OCI-LY1 (cell line): ENCODE results near the gene TAGLN.

Experiments
- H2AFZ ChIP-seq: fragments of 200-600 bp; sonication (generic), shearing (Covaris generic); 2 replicates; pipeline ENCODE4 v1.6.0; 2014; ENCODE audit warnings: antibody characterized with exemption, mild to moderate bottlenecking, low read length
- H3F3A ChIP-seq: fragments of 200-600 bp; sonication (generic), shearing (Covaris generic); 2 replicates; pipeline ENCODE4 v1.6.0; 2014; ENCODE audit warnings: mild to moderate bottlenecking, antibody characterized with exemption, low read length, moderate library complexity; ENCODE audit not compliant: insufficient read depth
- H3K27ac ChIP-seq: fragments of 200-600 bp; sonication (generic); 2 replicates; pipeline ENCODE4 v1.5.1; 2014; ENCODE audit warnings: low read length, mixed run types, mild to moderate bottlenecking, low read depth; ENCODE audit not compliant: poor library complexity, severe bottlenecking
- H3K27me3 ChIP-seq: fragments of 200-600 bp; sonication (generic); 2 replicates; pipeline ENCODE4 v1.6.0; 2014; ENCODE audit warnings: antibody characterized with exemption, mild to moderate bottlenecking, low read length, moderate library complexity; ENCODE audit not compliant: insufficient read depth
- H3K36me3 ChIP-seq: fragments of 200-600 bp; sonication (generic); 2 replicates; pipeline ENCODE4 v1.6.1; 2014; ENCODE audit warnings: mild to moderate bottlenecking, antibody characterized with exemption, low read length, moderate library complexity, mixed read lengths; ENCODE audit not compliant: insufficient read depth
- H3K4me1 ChIP-seq: fragments of 200-600 bp; sonication (generic); 2 replicates; pipeline ENCODE4 v1.5.1; 2014; ENCODE audit warnings: mild to moderate bottlenecking, low read length, moderate library complexity; ENCODE audit not compliant: insufficient read depth, severe bottlenecking
- H3K4me2 ChIP-seq: fragments of 200-600 bp; sonication (generic), shearing (Covaris generic); 2 replicates; pipeline ENCODE4 v1.6.1; 2014; ENCODE audit warnings: low read length
- H3K4me3 ChIP-seq: fragments of 200-600 bp; sonication (generic); 2 replicates; pipeline ENCODE4 v1.5.1; 2014; ENCODE audit warnings: low read length, low read depth, mild to moderate bottlenecking, mixed read lengths; ENCODE audit not compliant: poor library complexity, severe bottlenecking
- H3K79me2 ChIP-seq: fragments of 200-600 bp; shearing (Covaris generic); 2 replicates; pipeline ENCODE4 v1.6.1; 2016; ENCODE audit warnings: mixed run types, low read length, mixed read lengths; ENCODE audit not compliant: insufficient read depth
- H3K9ac ChIP-seq: fragments of 200-600 bp; sonication (generic), shearing (Covaris generic); 2 replicates; pipeline ENCODE4 v1.6.1; 2014; ENCODE audit warnings: mild to moderate bottlenecking, low read length, mixed read lengths
- H3K9me2 ChIP-seq: fragments of 200-600 bp; sonication (generic), shearing (Covaris generic); 2 replicates; pipeline ENCODE4 v1.6.1; 2014; ENCODE audit warnings: low read depth, mild to moderate bottlenecking, low read length, mixed read lengths
- H3K9me3 ChIP-seq: fragments of 200-600 bp; shearing (Covaris generic); 2 replicates; pipeline ENCODE4 v1.6.1; 2014; ENCODE audit warnings: low read length, mixed read lengths
- H4K20me1 ChIP-seq: fragments of 200-600 bp; sonication (generic), shearing (Covaris generic); 2 replicates; pipeline ENCODE4 v1.6.0; 2016; ENCODE audit warnings: mild to moderate bottlenecking, low read length; ENCODE audit not compliant: insufficient read depth
- EZH2 ChIP-seq: fragments of 200-600 bp; sonication (generic), shearing (Covaris generic); IDR thresholded peaks from 2 replicates; pipeline ENCODE4 v1.8.0; 2017; ENCODE audit warnings: borderline replicate concordance, mixed run types, mild to moderate bottlenecking, antibody characterized with exemption, low read length, moderate library complexity, mixed read lengths
- TF ChIP-seq, protein P1 (sequence below): fragments of 200-600 bp; sonication (generic), shearing (Covaris generic); IDR thresholded peaks from 2 replicates; pipeline ENCODE4 v1.5.1; 2017; ENCODE audit warnings: mild to moderate bottlenecking, antibody characterized with exemption, low read length, moderate library complexity, mixed read lengths

Gene TAGLN

DNA sequence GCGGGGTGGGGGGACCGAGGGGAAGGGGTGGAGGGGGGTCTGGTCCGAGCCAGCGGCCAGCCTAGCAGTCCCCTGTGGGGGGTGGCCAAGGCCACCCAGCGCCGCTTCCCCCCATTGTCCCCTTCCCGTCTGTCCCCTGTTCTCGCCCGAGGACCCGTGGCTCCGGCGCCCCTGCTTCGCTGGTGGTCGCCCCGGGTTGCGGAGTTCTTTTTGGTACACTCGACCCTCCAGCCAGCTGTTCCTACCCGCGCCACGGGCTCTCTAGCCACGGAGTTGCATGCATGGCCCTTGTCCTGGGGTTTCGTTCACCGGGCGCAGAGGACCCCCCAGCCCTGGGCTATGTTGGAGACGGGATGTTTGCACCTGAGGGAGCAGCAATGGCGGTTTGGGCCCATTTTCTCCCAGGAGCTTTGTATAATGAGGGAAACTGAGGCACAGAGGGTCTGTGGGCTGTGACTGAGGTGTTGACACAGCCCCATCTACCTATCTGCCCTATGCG, 33.8 kb downstream of the TAGLN start:
- H3K36me3 ChIP-seq: peaks cover 16% of the 10 kb centered on the region
- H3K27me3 ChIP-seq: no peaks in the 10 kb centered on the region
- H3K79me2 ChIP-seq: peaks cover 7% of the 10 kb centered on the region; the same call in 1 of the 2 replicates
- peak overlapping the region; percentile 94 for H3K9ac ChIP-seq
- no peaks in the 10 kb centered on the region for H3F3A ChIP-seq
- peak overlapping the region; percentile 98 for H3K4me2 ChIP-seq
- H4K20me1 ChIP-seq: no peaks in the 10 kb centered on the region
- H3K9me2 ChIP-seq: no peaks in the 10 kb centered on the region
- TF ChIP-seq, protein P1, sequence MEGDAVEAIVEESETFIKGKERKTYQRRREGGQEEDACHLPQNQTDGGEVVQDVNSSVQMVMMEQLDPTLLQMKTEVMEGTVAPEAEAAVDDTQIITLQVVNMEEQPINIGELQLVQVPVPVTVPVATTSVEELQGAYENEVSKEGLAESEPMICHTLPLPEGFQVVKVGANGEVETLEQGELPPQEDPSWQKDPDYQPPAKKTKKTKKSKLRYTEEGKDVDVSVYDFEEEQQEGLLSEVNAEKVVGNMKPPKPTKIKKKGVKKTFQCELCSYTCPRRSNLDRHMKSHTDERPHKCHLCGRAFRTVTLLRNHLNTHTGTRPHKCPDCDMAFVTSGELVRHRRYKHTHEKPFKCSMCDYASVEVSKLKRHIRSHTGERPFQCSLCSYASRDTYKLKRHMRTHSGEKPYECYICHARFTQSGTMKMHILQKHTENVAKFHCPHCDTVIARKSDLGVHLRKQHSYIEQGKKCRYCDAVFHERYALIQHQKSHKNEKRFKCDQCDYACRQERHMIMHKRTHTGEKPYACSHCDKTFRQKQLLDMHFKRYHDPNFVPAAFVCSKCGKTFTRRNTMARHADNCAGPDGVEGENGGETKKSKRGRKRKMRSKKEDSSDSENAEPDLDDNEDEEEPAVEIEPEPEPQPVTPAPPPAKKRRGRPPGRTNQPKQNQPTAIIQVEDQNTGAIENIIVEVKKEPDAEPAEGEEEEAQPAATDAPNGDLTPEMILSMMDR: no peak
- no peak for TF ChIP-seq EZH2
- H3K4me3 ChIP-seq: peak overlapping the region; percentile 94
- H3K27ac ChIP-seq: peak overlapping the region; percentile 72
- H2AFZ ChIP-seq: no peak overlapping the region
- H3K4me1 ChIP-seq: peaks cover 31% of the 10 kb centered on the region
- H3K9me3 ChIP-seq: no peaks in the 10 kb centered on the region

DNA sequence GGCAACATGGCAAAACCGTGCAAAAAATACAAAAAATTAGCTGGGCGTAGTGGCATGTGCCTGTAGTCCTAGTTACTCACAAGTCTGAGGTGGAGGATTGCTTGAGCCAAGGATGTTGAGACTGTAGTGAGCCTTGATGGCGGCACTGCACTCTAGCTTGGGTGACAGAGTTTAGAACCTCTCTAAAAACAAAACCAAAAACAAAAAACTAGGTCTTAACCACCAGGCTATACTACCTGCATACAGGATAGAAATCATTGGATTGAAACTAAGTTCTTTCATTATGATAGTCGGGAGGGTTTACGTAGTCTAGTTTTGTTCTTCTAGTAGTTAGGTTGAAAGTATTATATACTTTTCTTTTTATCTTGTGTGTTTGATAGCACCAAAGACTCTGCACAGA, 39.1 kb downstream of the TAGLN start:
- Histone ChIP-seq H3K4me1 (peaks cover 11% of the 10 kb centered on the region), H3K9me2 (no peaks in the 10 kb centered on the region), H3K27ac (no peak overlapping the region), H3K36me3 (peaks cover 4% of the 10 kb centered on the region; the same call in 1 of the 2 replicates), H4K20me1 (no peaks in the 10 kb centered on the region), H2AFZ (no peak overlapping the region), H3K27me3 (no peaks in the 10 kb centered on the region), H3K9ac (no peak overlapping the region), H3K9me3 (no peaks in the 10 kb centered on the region), H3F3A (no peaks in the 10 kb centered on the region), H3K79me2 (no peaks in the 10 kb centered on the region), H3K4me3 (no peak overlapping the region), H3K4me2 (no peak overlapping the region)
- TF ChIP-seq EZH2: no peak
- TF ChIP-seq, protein P1: no peak

DNA sequence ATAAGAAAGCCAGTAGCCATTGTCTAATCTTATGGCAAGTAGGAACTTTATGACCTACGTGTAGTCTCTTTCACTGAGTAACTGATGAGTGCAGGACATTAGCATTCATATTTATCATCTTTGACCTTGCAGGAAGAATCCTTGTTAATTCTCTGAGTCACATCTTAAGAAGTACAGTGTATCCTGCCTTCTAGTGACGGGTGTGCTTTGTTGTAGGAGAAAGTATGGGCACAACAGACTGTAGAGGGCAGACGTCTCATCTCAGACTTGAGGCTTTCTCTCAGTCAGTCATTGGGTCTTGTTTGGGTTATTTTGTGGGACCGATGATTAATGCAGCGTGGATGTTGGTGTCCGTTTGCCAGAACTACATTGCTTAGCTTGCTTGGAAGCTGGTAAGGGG, 40.1 kb downstream of the TAGLN start:
- H3K27me3 ChIP-seq: no peaks in the 10 kb centered on the region
- H3K27ac ChIP-seq: no peak overlapping the region
- TF ChIP-seq, protein P1: no peak
- no peak for TF ChIP-seq EZH2
- peaks cover under 1% of the 10 kb centered on the region for H3K4me1 ChIP-seq
- no peak overlapping the region for H3K4me3 ChIP-seq
- H3K9me3 ChIP-seq: no peaks in the 10 kb centered on the region
- H3F3A ChIP-seq: no peaks in the 10 kb centered on the region
- no peak overlapping the region for H3K4me2 ChIP-seq
- H3K79me2 ChIP-seq: no peaks in the 10 kb centered on the region
- H3K9me2 ChIP-seq: no peaks in the 10 kb centered on the region
- H3K9ac ChIP-seq: no peak overlapping the region
- H2AFZ ChIP-seq: no peak overlapping the region
- H4K20me1 ChIP-seq: no peaks in the 10 kb centered on the region
- H3K36me3 ChIP-seq: peaks cover 11% of the 10 kb centered on the region; the same call in 1 of the 2 replicates
